HL-60 (cell line): ENCODE data around the gene HMSD.

ENCODE experiments used
- DNase-seq, 2 experiments: peaks; one replicate each; pipeline ENCODE4 v3.0.0-alpha.2; 2010 to 2020; ENCODE audit warnings: low read depth in 1 of 2, low spot score in 1 of 2
- H3K27ac ChIP-seq: fragments of 250-450 bp; sonication (Bioruptor Pico); replicated peaks from 2 replicates; pipeline ENCODE4 v1.5.1; 2020; ENCODE audit warnings: mild to moderate bottlenecking, moderate library complexity
- H3K27me3 ChIP-seq: fragments of 250-450 bp; sonication (Bioruptor Pico); 2 replicates; pipeline ENCODE4 v1.5.1; 2021; ENCODE audit warnings: mild to moderate bottlenecking, moderate library complexity; ENCODE audit not compliant: insufficient read depth, poor library complexity, severe bottlenecking
- H3K4me3 ChIP-seq: replicated peaks from 2 replicates; pipeline ENCODE4 v1.5.1; 2011; ENCODE audit warnings: mild to moderate bottlenecking, control low read depth, low read length; ENCODE audit not compliant: insufficient read depth
- GABPA ChIP-seq: IDR thresholded peaks from 2 replicates; pipeline ENCODE4 v1.6.1; 2012; ENCODE audit warnings: low read depth
- POLR2AphosphoS5 ChIP-seq: IDR thresholded peaks from 2 replicates; pipeline ENCODE4 v1.6.1; 2012; ENCODE audit warnings: low read depth
- SPI1 ChIP-seq: IDR thresholded peaks from 2 replicates; pipeline ENCODE4 v1.6.1; 2012; ENCODE audit warnings: low read depth, mild to moderate bottlenecking, borderline replicate concordance
- TF ChIP-seq, protein P1 (sequence below): IDR thresholded peaks from one replicate; pipeline ENCODE4 v1.5.1; 2011; ENCODE audit warnings: low read length, control low read depth, inconsistent platforms; ENCODE audit not compliant: insufficient read depth
- TF ChIP-seq, protein P2 (sequence below): IDR thresholded peaks from 2 replicates; pipeline ENCODE4 v1.6.1; 2012; ENCODE audit warnings: low read depth; ENCODE audit not compliant: insufficient replicate concordance

HMSD gene

DNA sequence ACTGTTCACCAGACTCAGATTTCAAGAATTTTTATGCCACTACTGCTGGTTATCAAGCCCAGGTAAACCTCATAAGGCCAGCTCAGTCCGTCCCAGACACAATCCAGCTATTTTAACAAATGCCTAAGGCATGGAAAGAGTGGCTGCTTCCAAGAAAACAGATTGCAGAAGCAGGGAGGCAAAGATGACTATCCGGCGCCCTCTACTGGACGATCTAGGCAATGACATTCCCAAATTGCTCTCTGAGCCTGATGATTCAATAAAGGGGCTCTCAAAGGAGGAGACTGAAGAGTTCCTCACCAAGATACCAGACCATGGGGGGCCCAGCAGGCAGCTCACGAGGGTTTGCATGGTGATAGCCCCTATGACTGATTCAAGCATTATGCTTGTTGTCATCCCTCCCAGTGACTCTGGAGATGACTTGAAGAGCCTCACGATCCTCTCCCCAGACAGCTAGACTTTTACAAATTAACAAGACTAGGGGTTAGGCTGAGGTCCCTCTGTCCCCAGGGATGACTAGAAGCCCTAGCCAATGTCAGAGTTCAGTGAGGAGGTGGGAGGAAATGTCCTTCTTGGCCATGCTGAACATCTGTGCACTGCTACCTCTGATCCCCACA, 45.8 kb downstream of the HMSD start:
- no peaks in the 10 kb centered on the region for H3K27me3 ChIP-seq
- TF ChIP-seq, protein P1, sequence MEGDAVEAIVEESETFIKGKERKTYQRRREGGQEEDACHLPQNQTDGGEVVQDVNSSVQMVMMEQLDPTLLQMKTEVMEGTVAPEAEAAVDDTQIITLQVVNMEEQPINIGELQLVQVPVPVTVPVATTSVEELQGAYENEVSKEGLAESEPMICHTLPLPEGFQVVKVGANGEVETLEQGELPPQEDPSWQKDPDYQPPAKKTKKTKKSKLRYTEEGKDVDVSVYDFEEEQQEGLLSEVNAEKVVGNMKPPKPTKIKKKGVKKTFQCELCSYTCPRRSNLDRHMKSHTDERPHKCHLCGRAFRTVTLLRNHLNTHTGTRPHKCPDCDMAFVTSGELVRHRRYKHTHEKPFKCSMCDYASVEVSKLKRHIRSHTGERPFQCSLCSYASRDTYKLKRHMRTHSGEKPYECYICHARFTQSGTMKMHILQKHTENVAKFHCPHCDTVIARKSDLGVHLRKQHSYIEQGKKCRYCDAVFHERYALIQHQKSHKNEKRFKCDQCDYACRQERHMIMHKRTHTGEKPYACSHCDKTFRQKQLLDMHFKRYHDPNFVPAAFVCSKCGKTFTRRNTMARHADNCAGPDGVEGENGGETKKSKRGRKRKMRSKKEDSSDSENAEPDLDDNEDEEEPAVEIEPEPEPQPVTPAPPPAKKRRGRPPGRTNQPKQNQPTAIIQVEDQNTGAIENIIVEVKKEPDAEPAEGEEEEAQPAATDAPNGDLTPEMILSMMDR = peak; percentile 99
- TF ChIP-seq GABPA = no peak
- peak in 1 of 2 experiments; percentile 75 for DNase-seq
- no peak overlapping the region for H3K27ac ChIP-seq
- H3K4me3 ChIP-seq = no peak overlapping the region

- no peak for DNase-seq
- Histone ChIP-seq H3K27me3 (no peaks in the 10 kb centered on the region), H3K4me3 (no peak overlapping the region), H3K27ac (no peak overlapping the region)
- TF ChIP-seq, protein P2, sequence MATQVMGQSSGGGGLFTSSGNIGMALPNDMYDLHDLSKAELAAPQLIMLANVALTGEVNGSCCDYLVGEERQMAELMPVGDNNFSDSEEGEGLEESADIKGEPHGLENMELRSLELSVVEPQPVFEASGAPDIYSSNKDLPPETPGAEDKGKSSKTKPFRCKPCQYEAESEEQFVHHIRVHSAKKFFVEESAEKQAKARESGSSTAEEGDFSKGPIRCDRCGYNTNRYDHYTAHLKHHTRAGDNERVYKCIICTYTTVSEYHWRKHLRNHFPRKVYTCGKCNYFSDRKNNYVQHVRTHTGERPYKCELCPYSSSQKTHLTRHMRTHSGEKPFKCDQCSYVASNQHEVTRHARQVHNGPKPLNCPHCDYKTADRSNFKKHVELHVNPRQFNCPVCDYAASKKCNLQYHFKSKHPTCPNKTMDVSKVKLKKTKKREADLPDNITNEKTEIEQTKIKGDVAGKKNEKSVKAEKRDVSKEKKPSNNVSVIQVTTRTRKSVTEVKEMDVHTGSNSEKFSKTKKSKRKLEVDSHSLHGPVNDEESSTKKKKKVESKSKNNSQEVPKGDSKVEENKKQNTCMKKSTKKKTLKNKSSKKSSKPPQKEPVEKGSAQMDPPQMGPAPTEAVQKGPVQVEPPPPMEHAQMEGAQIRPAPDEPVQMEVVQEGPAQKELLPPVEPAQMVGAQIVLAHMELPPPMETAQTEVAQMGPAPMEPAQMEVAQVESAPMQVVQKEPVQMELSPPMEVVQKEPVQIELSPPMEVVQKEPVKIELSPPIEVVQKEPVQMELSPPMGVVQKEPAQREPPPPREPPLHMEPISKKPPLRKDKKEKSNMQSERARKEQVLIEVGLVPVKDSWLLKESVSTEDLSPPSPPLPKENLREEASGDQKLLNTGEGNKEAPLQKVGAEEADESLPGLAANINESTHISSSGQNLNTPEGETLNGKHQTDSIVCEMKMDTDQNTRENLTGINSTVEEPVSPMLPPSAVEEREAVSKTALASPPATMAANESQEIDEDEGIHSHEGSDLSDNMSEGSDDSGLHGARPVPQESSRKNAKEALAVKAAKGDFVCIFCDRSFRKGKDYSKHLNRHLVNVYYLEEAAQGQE = no peak
- TF ChIP-seq SPI1 = no peak
- no peak for TF ChIP-seq POLR2AphosphoS5
- TF ChIP-seq, protein P1 = no peak
- no peak for TF ChIP-seq GABPA
Measured at GRCh38 chr18:63997041-63997440, 47.9 kb downstream of the HMSD start.

DNA sequence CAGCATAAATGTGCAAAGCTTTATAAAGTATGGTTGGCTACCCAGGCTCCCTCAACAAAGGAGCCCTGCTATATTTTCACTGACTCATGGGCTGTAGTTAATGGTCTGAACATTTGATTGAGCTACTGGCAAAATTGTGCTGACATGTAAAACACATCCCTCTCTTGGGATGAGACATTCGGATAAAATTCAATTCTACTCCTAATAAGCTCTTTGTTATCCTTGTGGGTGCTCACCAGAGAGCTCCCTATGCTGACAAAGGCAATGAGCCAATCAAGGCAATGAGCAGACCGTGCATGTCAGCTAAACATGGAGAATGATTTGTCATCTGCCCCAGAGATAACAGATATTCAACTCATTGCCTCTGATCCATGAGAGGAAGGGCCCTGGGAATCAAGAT, 48.5 kb downstream of the HMSD start:
- DNase-seq = no peak
- TF ChIP-seq GABPA = no peak
- TF ChIP-seq, protein P1 = no peak
- TF ChIP-seq, protein P2 = no peak
- TF ChIP-seq POLR2AphosphoS5 = no peak
- TF ChIP-seq SPI1 = no peak
- Histone ChIP-seq H3K27me3 (no peaks in the 10 kb centered on the region), H3K4me3 (no peak overlapping the region), H3K27ac (no peak overlapping the region)

GRCh38 chr18:63999871-64000270, 50.8 kb downstream of the HMSD start:
- Histone ChIP-seq H3K4me3 (no peak overlapping the region), H3K27me3 (no peaks in the 10 kb centered on the region), H3K27ac (no peak overlapping the region)
- DNase-seq = no peak
- TF ChIP-seq, protein P1 = no peak
- TF ChIP-seq, protein P2 = no peak
- no peak for TF ChIP-seq SPI1
- TF ChIP-seq POLR2AphosphoS5 = no peak
- no peak for TF ChIP-seq GABPA
